Measurements from ENCODE around the gene SPAG5. TPM values are rescaled to one million over a fixed set of nuclear protein-coding genes. Genes with fewer than 3 reads are reported as not detected.

The SPAG5 gene
- total RNA-seq, 6 experiments from 2014 or later = 29.2 to 73.3 (median 69.4) TPM

DNA sequence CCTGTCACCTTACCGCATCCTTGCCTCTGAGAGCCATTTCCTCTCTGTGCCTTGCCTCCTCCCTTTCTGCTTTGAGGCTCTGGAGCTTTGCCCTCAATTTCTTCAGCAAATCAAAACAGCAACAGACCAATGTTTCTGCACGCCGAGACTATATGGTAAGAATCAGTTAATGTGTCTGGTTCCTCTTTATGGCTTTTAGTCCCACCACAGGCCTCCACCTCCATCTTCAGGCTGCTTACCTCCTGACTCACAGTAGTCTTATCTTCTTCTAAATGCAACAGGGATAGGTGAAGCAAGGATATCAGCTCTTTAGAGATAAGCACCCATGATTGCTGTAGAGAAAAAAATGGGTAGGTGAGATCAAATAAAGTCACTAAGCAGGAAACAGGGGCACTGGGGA lies 13.0 kb downstream of the SPAG5 start:
- no peaks in the 10 kb centered on the region; the same call in 1 of the 2 replicates for H3K27me3 Mint-ChIP-seq (ENCODE audit: insufficient read depth)
- no peak overlapping the region for H3K27ac Mint-ChIP-seq
- H3K4me3 Mint-ChIP-seq = no peak overlapping the region
- no peak for DNase-seq
- H3K36me3 Mint-ChIP-seq (ENCODE audit: low read depth) = peaks cover 14% of the 10 kb centered on the region; the same call in 1 of the 2 replicates
- no peaks in the 10 kb centered on the region for H3K9me3 Mint-ChIP-seq
- no peaks in the 10 kb centered on the region for H3K4me1 Mint-ChIP-seq (ENCODE audit: low read depth)
- TF ChIP-seq, protein P1, sequence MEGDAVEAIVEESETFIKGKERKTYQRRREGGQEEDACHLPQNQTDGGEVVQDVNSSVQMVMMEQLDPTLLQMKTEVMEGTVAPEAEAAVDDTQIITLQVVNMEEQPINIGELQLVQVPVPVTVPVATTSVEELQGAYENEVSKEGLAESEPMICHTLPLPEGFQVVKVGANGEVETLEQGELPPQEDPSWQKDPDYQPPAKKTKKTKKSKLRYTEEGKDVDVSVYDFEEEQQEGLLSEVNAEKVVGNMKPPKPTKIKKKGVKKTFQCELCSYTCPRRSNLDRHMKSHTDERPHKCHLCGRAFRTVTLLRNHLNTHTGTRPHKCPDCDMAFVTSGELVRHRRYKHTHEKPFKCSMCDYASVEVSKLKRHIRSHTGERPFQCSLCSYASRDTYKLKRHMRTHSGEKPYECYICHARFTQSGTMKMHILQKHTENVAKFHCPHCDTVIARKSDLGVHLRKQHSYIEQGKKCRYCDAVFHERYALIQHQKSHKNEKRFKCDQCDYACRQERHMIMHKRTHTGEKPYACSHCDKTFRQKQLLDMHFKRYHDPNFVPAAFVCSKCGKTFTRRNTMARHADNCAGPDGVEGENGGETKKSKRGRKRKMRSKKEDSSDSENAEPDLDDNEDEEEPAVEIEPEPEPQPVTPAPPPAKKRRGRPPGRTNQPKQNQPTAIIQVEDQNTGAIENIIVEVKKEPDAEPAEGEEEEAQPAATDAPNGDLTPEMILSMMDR (IDR thresholded peaks at IDR 0.05) = no peak

DNA sequence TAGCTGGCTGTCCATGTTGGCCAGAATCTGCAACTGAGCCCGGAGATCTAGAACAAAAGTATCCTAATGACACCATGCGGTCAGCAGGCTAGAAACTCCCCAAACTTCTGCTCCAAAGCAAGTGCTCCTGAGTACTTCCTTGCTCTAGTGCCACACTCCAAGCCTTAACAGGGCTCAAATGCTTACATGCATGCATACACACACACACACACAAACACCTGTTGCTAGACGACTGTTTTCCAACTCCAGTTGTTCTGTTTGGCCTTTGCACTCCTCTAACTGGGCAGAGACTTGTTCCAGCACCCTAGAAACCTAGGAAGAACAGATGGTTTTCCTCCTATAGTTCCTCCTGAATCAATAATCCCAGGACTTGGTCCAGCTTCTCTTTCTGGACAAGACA lies 14.4 kb downstream of the SPAG5 start:
- Mint-ChIP-seq H3K4me3 (no peak overlapping the region), H3K27ac (no peak overlapping the region), H3K27me3 (ENCODE audit: insufficient read depth) (no peaks in the 10 kb centered on the region; the same call in 1 of the 2 replicates), H3K9me3 (no peaks in the 10 kb centered on the region), H3K36me3 (ENCODE audit: low read depth) (peaks cover 14% of the 10 kb centered on the region; the same call in 1 of the 2 replicates), H3K4me1 (ENCODE audit: low read depth) (no peaks in the 10 kb centered on the region)
- TF ChIP-seq, protein P1 (IDR thresholded peaks at IDR 0.05) = no peak
- DNase-seq = no peak

DNA sequence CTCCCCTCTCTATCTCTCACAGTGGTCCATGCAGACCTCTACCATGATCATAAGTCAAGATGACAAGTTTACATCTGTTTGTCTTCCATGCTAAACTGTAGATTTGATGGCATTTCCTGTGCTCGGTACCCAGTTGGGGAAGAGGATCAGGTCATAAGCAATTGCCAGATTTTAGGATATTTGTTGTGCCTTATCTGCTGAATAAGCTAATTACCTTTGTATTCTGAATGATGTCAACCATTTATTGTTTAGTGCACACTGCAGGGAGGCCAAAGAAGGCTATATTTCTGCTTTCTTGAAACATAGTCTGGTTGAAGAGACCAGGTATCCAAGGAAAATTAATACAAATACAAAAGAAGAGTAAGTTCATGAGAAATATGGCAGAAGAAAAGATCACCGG lies 16.3 kb downstream of the SPAG5 start:
- Mint-ChIP-seq H3K27ac (no peak overlapping the region), H3K9me3 (no peaks in the 10 kb centered on the region), H3K27me3 (ENCODE audit: insufficient read depth) (no peaks in the 10 kb centered on the region; the same call in 1 of the 2 replicates), H3K4me3 (no peak overlapping the region), H3K36me3 (ENCODE audit: low read depth) (peaks cover 8% of the 10 kb centered on the region; the same call in 1 of the 2 replicates), H3K4me1 (ENCODE audit: low read depth) (no peaks in the 10 kb centered on the region)
- no peak for DNase-seq
- TF ChIP-seq, protein P1 (IDR thresholded peaks at IDR 0.05) = no peak

DNA sequence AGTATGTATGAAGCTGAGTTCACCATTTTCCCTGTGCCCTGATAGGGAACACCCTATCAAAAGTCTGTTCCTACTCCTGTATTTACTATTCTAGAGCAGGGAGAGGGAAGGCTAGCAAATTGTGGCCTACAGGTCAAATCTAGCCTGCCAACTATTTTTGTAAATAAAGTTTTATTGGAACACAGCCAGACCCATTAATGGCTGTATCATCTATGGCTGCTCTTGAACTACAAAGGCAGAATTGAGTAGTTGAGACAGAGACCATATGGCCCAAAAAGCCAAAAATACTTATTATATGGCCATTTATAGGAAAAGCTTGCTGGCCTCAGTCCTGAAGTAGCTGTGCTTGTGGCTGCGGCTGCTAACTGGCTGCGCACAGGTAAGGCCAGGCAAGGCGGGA lies 17.9 kb downstream of the SPAG5 start:
- Mint-ChIP-seq H3K27me3 (ENCODE audit: insufficient read depth) (peaks cover 2% of the 10 kb centered on the region), H3K4me3 (no peak overlapping the region), H3K9me3 (no peaks in the 10 kb centered on the region), H3K4me1 (ENCODE audit: low read depth) (peaks cover 11% of the 10 kb centered on the region), H3K36me3 (ENCODE audit: low read depth) (peaks cover 7% of the 10 kb centered on the region; the same call in 1 of the 2 replicates), H3K27ac (no peak overlapping the region)
- TF ChIP-seq, protein P1 (IDR thresholded peaks at IDR 0.05) = no peak
- DNase-seq = no peak

DNA sequence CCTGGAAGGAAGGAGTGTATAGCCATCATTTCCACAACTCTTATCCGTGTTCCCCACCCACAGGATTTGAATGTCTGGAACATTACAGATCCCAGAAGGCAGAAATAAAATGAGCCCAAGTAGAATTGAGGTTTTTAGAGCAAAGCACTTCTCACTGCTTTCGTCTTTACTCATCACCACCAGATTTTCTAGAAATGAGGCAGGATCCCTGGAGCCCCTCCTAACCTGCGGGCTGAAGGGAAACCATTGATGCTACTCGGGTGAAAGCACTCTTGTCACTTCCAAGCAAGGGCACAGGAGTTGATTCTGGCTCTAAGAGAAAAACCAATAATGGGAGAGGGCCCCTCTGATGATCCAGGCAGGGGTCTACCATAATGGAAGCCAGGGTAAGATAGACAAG lies 19.3 kb downstream of the SPAG5 start:
- TF ChIP-seq, protein P1 (IDR thresholded peaks at IDR 0.05) = no peak
- Mint-ChIP-seq H3K4me3 (no peak overlapping the region), H3K4me1 (ENCODE audit: low read depth) (peaks cover 13% of the 10 kb centered on the region), H3K36me3 (ENCODE audit: low read depth) (peaks cover 4% of the 10 kb centered on the region; the same call in 1 of the 2 replicates), H3K9me3 (no peaks in the 10 kb centered on the region), H3K27me3 (ENCODE audit: insufficient read depth) (peaks cover 2% of the 10 kb centered on the region), H3K27ac (no peak overlapping the region)
- DNase-seq = no peak
